HG02588 (cell line): ENCODE results near the gene PLEKHD1.
A peak's percentile ranks its signal among the peaks of the same experiment; 100 is the strongest.
"Not testable (repeated sequence)": the region's sequence is repeated elsewhere in the genome, so short reads cannot be mapped to it uniquely, and the experiment has no call there.

Source experiments
- ATAC-seq: cut with Tn5 transposase; IDR thresholded peaks from one replicate; pipeline ENCODE4 v1.9.1; 2021; ENCODE audit warnings: mild to moderate bottlenecking, moderate library complexity; ENCODE audit not compliant: unreplicated experiment

Gene PLEKHD1

GRCh38 chr14:69480136-69480535 is 4.4 kb upstream of the PLEKHD1 start:
- no peak for ATAC-seq

GRCh38 chr14:69481815-69482568 is 2.5 kb upstream of the PLEKHD1 start:
- peak; percentile 78 for ATAC-seq

GRCh38 chr14:69483765-69484443 is 624 bp upstream of the PLEKHD1 start:
- no peak for ATAC-seq

- no peak for ATAC-seq
Measured at GRCh38 chr14:69485315-69485660, 760 bp downstream of the PLEKHD1 start.

GRCh38 chr14:69485701-69486100 is 1.2 kb downstream of the PLEKHD1 start:
- ATAC-seq: no peak

- no peak for ATAC-seq
Measured at GRCh38 chr14:69487226-69487625, 2.7 kb downstream of the PLEKHD1 start.

- ATAC-seq: no peak
Measured at GRCh38 chr14:69487771-69488170, 3.2 kb downstream of the PLEKHD1 start.

GRCh38 chr14:69489495-69489894 is 5.0 kb downstream of the PLEKHD1 start:
- no peak for ATAC-seq

- ATAC-seq: no peak
Measured at GRCh38 chr14:69490219-69490918, 5.8 kb downstream of the PLEKHD1 start.

GRCh38 chr14:69491193-69491592 is 6.7 kb downstream of the PLEKHD1 start:
- no peak for ATAC-seq

- ATAC-seq: no peak
Measured at GRCh38 chr14:69493038-69493437, 8.5 kb downstream of the PLEKHD1 start.

GRCh38 chr14:69493791-69494190 is 9.3 kb downstream of the PLEKHD1 start:
- no peak for ATAC-seq

GRCh38 chr14:69495341-69495921 is 10.9 kb downstream of the PLEKHD1 start:
- ATAC-seq: no peak

- not testable (repeated sequence) for ATAC-seq
Measured at GRCh38 chr14:69497866-69498265, 13.3 kb downstream of the PLEKHD1 start.

- not testable (repeated sequence) for ATAC-seq
Measured at GRCh38 chr14:69498286-69498685, 13.8 kb downstream of the PLEKHD1 start.

GRCh38 chr14:69499436-69499835 is 14.9 kb downstream of the PLEKHD1 start:
- no peak for ATAC-seq

- ATAC-seq: no peak
Measured at GRCh38 chr14:69500096-69500495, 15.6 kb downstream of the PLEKHD1 start.

- ATAC-seq: no peak
Measured at GRCh38 chr14:69500736-69501135, 16.2 kb downstream of the PLEKHD1 start.

- no peak for ATAC-seq
Measured at GRCh38 chr14:69501423-69501838, 16.9 kb downstream of the PLEKHD1 start.

GRCh38 chr14:69504775-69505174 is 20.2 kb downstream of the PLEKHD1 start:
- ATAC-seq: no peak
